GM21423 (cell line): ENCODE results near the gene GPR78.
"Not testable (repeated sequence)": the region's sequence is repeated elsewhere in the genome, so short reads cannot be mapped to it uniquely, and the experiment has no call there.

ENCODE experiments used
- ATAC-seq: cut with Tn5 transposase; IDR thresholded peaks from one replicate; pipeline ENCODE4 v1.9.1; 2021; ENCODE audit warnings: mild to moderate bottlenecking, moderate library complexity; ENCODE audit not compliant: unreplicated experiment

GPR78 gene

DNA sequence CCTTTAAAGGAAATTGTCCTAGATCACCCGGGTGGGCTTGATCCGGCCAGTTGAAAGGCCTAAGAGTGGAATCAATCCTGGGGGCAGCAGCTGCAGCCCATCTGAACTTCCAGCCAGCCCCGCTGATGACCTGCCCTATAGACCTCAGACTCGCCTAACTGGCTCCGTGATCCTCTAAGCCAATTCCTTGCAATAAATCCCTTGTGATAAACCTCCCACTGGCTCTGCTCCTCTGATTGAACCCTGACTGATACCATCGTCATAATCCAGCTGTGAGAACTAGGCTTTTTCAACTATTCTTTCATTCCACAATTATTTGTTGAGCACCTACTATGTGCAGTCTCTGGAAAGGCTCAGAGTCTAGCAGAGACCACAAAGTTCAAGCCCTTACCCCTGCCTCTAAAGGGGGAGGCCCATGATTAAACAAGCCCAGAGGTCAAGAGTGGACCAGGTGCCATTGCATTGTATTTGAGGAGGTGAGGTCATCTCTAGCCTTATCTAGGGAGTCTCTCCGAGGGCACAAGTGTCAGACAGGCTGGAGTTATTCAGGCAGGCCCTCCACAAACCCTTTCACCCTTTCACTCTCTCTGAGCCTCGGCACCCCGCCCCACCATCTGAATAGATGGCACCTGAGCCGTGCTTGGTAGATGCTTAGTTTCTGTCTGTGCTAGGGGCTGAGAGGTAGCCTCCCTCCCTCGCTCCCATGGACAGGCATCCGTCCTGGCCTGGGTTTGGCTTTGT, 20.5 kb upstream of the GPR78 start:
- no peak for ATAC-seq

GRCh38 chr4:8560265-8561047, 19.7 kb upstream of the GPR78 start:
- ATAC-seq = no peak

GRCh38 chr4:8564595-8564994, 15.6 kb upstream of the GPR78 start:
- ATAC-seq = no peak

- no peak for ATAC-seq
Measured at GRCh38 chr4:8568068-8568668, 12.0 kb upstream of the GPR78 start.

DNA sequence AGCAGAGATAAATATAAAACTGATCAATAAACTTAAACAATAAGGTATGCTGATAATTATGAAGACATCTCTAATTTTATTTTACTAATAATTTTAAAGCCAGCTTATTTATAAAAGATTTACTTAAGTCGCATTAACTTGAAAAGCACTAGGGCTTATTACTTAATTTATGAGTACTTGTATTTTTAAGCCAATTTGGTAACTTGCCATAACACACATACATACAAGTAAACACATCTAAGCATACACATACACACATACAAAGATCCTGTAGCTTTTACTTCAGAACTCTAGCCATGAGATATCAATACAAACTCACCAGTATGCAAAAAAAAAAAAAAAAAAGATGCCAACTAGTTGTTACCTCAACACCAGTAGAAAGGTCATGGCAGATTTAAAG, 10.0 kb upstream of the GPR78 start:
- no peak for ATAC-seq

- no peak for ATAC-seq
Measured at GRCh38 chr4:8571702-8572685, 8.2 kb upstream of the GPR78 start.

- ATAC-seq = no peak
Measured at GRCh38 chr4:8573266-8573665, 6.9 kb upstream of the GPR78 start.

- no peak for ATAC-seq
Measured at GRCh38 chr4:8574796-8575370, 5.3 kb upstream of the GPR78 start.

DNA sequence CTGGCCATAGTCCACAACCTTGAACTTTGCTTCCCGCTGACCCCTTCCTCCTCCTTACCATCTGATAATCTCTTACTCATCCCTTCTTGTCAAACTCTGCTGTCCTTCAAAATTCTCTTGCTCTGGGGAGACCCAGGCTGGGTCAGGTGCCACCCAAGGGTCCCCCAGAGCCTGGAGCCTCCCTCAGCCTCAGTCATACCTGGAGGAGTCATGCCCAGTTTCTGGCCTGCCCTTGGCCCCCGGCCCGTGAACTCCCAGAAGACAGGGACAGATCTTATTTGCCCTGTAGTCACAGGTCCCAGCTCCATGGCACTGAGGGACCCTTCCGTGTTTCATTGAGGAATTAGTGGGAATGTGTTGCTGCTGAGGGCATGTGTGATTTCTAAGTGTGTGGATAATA, 4.7 kb upstream of the GPR78 start:
- ATAC-seq = no peak

GRCh38 chr4:8576591-8576990, 3.6 kb upstream of the GPR78 start:
- ATAC-seq = not testable (repeated sequence)

DNA sequence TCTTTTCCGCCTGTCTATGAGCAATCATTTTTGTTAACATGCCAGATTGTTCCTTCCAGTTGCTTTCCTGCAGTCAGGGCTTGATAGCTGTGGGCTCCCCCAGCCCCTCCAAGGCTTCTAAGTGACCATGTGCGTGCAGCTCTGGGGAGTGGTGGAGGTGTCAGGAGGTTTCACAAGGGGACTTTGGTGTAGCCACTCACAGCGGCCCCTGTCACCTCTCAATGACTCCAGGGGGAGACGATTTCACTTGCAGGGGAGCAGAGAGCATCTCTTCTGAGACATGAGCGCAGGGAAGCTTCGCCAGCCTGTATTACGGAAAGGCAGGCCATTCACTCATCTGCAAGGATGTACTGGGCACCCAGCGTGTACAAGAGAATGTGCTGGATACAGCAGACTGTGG, 3.1 kb upstream of the GPR78 start:
- ATAC-seq = no peak

- ATAC-seq = no peak
Measured at GRCh38 chr4:8577972-8578371, 2.2 kb upstream of the GPR78 start.

- no peak for ATAC-seq
Measured at GRCh38 chr4:8578717-8579116, 1.5 kb upstream of the GPR78 start.

DNA sequence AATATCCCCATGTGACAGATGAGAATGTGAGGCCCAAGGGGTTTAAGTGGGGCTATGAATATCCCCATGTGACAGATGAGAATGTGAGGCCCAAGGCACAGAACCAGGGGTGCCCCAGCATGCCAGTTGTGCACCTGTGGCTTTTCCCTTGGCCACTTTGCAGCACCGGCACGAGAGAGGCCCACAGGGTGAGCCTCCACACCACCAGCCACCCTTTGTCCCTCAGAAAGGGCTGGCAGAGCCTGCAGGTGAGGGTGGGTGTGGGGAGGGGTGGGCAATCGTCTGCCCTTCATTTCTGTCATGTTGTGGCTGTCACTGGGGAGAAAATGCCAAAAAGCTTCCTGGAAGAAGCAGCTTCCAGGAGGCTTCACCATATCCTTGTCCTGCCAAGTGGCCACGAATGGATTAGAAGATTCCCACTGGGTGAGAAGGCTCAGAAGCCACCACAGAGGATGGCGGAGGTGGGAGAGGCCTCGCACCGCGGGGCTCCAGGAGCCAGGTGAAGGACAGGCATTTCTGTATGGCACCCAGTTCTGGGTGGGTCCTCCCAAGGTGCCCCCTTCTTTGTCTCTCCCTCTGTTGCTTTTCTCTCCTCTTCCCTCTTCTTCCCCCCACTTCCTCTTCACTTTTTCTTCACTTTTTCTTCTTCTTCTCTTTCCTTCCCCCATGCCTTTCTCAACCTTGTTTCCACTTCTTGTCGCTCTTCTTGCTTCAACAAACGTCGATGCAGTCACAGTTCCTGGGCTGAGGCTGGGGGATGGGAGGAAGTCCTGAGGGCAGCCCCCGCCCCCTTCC, 469 bp upstream of the GPR78 start:
- no peak for ATAC-seq

GRCh38 chr4:8581094-8581861, 1.1 kb downstream of the GPR78 start:
- no peak for ATAC-seq

DNA sequence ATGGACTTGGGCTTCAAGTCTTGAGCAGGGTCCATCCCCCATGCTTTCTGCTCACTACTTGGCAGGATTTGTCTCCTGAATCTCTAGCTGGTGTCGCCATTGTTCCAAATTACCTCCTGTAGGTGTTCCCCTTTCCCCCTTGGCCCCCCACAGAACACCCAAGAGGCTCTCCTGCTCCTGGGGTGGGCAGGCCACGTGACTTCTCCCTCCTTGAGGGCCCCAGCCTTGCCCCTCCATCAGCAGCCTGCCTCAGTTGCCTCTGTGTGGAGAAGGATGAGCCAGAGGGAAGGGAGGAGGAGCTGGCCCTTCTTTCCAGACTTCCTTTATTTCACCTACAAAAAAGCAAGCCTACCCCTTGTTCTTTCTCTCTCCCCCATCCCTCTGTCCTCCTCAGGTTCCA, 1.8 kb downstream of the GPR78 start:
- ATAC-seq = no peak

DNA sequence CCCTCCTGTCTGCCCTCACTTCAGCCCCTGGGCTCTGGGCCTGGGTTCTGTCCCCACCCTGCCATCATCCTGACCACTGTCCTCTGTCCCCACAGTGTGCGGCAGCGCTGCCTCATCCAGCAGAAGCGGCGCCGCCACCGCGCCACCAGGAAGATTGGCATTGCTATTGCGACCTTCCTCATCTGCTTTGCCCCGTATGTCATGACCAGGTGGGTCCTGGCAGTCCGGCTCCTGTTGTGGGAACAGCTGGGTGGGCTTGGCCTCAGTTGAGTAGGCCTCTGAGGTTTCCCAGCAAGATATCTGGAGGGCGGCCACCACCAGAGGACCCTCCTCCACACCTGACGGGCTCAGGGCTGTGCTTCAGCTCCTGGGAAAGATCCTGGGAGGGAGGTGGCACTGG, 2.2 kb downstream of the GPR78 start:
- no peak for ATAC-seq

DNA sequence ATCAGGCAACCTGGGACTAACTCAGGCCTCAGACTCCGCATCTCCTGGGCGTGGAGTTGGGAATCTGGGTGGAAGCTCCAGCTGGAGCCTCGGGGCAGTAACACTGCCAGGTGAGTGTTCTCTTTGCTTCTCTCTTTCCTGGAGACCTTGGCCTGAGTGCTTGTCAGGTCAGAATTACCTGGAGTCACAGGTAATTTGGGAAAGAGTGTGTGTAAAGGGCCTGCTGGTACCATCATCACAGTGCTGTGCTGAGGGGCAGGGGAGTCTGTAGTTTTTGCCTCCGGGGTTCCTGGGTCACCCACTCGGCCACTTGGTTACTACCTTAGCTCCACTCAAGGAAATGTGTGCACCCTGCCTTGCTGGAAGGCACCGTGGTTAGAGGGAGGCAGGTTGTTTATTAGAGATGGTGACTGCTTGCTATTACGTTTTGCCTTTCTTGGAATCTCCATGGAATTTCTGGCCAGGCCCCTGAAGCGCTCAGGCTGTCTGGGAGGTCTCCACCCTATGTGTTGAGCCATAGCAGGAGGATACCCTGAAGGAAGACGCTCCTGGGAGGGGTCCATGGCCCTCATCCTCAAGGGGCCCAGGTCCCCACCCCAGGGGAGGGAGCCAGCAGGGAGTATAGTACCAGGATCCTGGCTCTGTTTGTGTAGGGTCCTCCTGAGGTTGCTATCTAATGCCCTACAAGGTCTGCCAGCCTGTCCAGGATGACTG, 2.9 kb downstream of the GPR78 start:
- ATAC-seq = no peak
